Liver (tissue), 10 donors: ENCODE data around the gene FNTB. TPM values are rescaled to one million over a fixed set of nuclear protein-coding genes. Genes with fewer than 3 reads are reported as not detected.

Source experiments
- DNase-seq: peaks from one replicate; pipeline ENCODE4 v3.0.0-alpha.2; 2017; ENCODE audit warnings: low spot score
- H3K27ac ChIP-seq, 2 donors: one replicate each; pipeline ENCODE4 v1.7.0; 2013; ENCODE audit warnings: inconsistent platforms in 2 of 2, low read length in 2 of 2, control low read depth in 1 of 2, low read depth in 1 of 2, mild to moderate bottlenecking in 1 of 2
- H3K27me3 ChIP-seq, 4 donors: one replicate each; pipeline versions ENCODE4 v1.6.1 to v1.7.0; 2013; ENCODE audit warnings: low read length in 3 of 4, inconsistent platforms in 1 of 4, mild to moderate bottlenecking in 1 of 4, moderate library complexity in 1 of 4; ENCODE audit not compliant: control insufficient read depth in 4 of 4, insufficient read depth in 4 of 4
- H3K36me3 ChIP-seq, 4 donors: one replicate each; pipeline versions ENCODE4 v1.6.1 to v1.7.0; 2013; ENCODE audit warnings: low read length in 3 of 4, mild to moderate bottlenecking in 3 of 4, low read depth in 1 of 4, moderate library complexity in 1 of 4; ENCODE audit not compliant: control insufficient read depth in 4 of 4, insufficient read depth in 3 of 4
- H3K4me1 ChIP-seq, 4 donors: one replicate each; pipeline versions ENCODE4 v1.6.1 to v1.7.0; 2013; ENCODE audit warnings: low read length in 3 of 4, mild to moderate bottlenecking in 3 of 4, moderate library complexity in 1 of 4; ENCODE audit not compliant: control insufficient read depth in 4 of 4, insufficient read depth in 4 of 4
- H3K4me3 ChIP-seq, 3 donors: one replicate each; pipeline versions ENCODE4 v1.6.1 to v1.7.0; 2013; ENCODE audit warnings: low read length in 3 of 3, control low read depth in 1 of 3, low read depth in 1 of 3, mild to moderate bottlenecking in 1 of 3
- H3K9ac ChIP-seq, 2 donors: one replicate each; pipeline ENCODE4 v1.7.0; 2013; ENCODE audit warnings: low read length in 2 of 2, mild to moderate bottlenecking in 2 of 2, moderate library complexity in 2 of 2, control low read depth in 1 of 2, low read depth in 1 of 2
- H3K9me3 ChIP-seq, 4 donors: one replicate each; pipeline versions ENCODE4 v1.6.1 to v1.7.0; 2013; ENCODE audit warnings: low read length in 3 of 4; ENCODE audit not compliant: control insufficient read depth in 4 of 4
- FOXA2 ChIP-seq: IDR thresholded peaks from 2 replicates; pipeline ENCODE4 v1.6.1; 2016; ENCODE audit warnings: antibody characterized with exemption
- RXRA ChIP-seq, 2 donors: IDR thresholded peaks; 2 replicates each; pipeline ENCODE4 v1.6.1; 2017 to 2018; ENCODE audit warnings: antibody characterized with exemption in 2 of 2, mild to moderate bottlenecking in 1 of 2
- ZBTB33 ChIP-seq: IDR thresholded peaks from 2 replicates; pipeline ENCODE4 v1.6.1; 2016; ENCODE audit warnings: antibody characterized with exemption
- WGBS: extraction: QIAGEN DNeasy Blood & Tissue Kit; methylation state at CpG from one replicate; pipeline ENCODE4 v1.1.7; 2013; 5-methylcytosine and 5-hydroxymethylcytosine counted together
- polyA plus RNA-seq, 2 donors: library from polyadenylated mRNA; stranded (reverse) in 1 of 2; unstranded in 1 of 2; fragments of 200-250 nt in 1 of 2; fragments of >200 nt in 1 of 2; fragmentation: Nextera tagmentation in 1 of 2; extraction: Ambion mirVana in 1 of 2; gene quantifications; one replicate each; pipeline versions ENCODE4 v1.2.1 to v1.2.3, GENCODE V29; 2013 to 2015
- small RNA-seq: library from RNA; depleted of rRNA; stranded (forward); fragments of <200 nt; gene quantifications from one replicate; pipeline ENCODE3, GENCODE V24; 2014
- total RNA-seq, 2 donors: library from RNA; depleted of rRNA; stranded (reverse); fragments of >200 nt; gene quantifications; one replicate each; pipeline ENCODE4 v1.2.3, GENCODE V29; 2014
- donor health status: healthy.
- donor health status: healthy.
- donor health status: healthy.
- donor health status: healthy.
- donor health status: healthy.

The FNTB gene
- total and polyA plus RNA-seq, 4 donors = 6.3 to 17.2 (median 9.0) TPM

DNA sequence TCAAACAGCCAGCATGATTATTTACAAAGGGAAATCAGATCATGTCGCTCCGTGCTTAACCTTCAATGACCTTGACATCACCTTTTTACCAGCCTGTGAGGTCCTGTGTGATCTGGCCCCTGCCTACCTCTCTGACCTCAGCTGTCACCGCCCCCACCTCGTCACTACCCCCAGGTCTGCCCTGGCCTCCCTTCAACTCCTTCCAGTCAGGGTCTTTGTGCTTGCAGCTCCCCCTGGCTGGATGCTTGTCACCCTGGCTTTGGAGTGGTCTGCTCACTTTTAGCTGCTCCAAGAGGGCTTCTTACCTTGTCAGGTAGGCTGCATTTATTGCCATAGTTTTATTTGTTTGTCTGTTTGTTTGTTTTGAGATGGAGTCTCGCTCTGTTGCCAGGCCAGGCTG, 123.8 kb downstream of the FNTB start:
- TF ChIP-seq ZBTB33 = no peak
- TF ChIP-seq FOXA2 = no peak
- TF ChIP-seq RXRA (IDR thresholded peaks at IDR 0.05) = no peak
- no peaks in the 10 kb centered on the region for H3K4me1 ChIP-seq
- H3K27ac ChIP-seq = no peak overlapping the region
- WGBS = 73% methylated on average over 5 of the region's 5 CpGs
- no peak for DNase-seq
- H3K4me3 ChIP-seq = no peak overlapping the region
- no peak overlapping the region for H3K9ac ChIP-seq
- H3K36me3 ChIP-seq = no peaks in the 10 kb centered on the region
- no peaks in the 10 kb centered on the region for H3K9me3 ChIP-seq
- H3K27me3 ChIP-seq = no peaks in the 10 kb centered on the region

Small RNAs within 50 kb of the gene (small RNA-seq; reads per million reads assigned to genes)
- gene MIR4706 = 0.27 reads per million, percentile 19 among the genes with 10 or more reads in this experiment

Other genes starting within 250 kb of the FNTB start
- 100 to 1,000 TPM in 1 of 2 donors, under 1 TPM in 1; 0.33 to 332 TPM for gene SPTB, start 107.0 kb upstream of the FNTB start, total RNA-seq
- gene SPTB, start 107.0 kb upstream of the FNTB start, polyA plus RNA-seq = under 1 TPM; 0.12 to 0.18 TPM
- 10 to 100 TPM; 18.8 to 48.2 TPM for gene CHURC1, start 72.4 kb upstream of the FNTB start, total RNA-seq
- 100 to 1,000 TPM in 1 of 2 donors, 10 to 100 TPM in 1; 21.0 to 174 TPM for gene CHURC1, start 72.4 kb upstream of the FNTB start, polyA plus RNA-seq
- gene GPX2, start 44.1 kb upstream of the FNTB start, total RNA-seq = 10 to 100 TPM in 1 of 2 donors, 1 to 10 TPM in 1; 6.9 to 38.6 TPM
- 1,000 to 10,000 TPM in 1 of 2 donors, 100 to 1,000 TPM in 1; 611 to 1,067 TPM for gene GPX2, start 44.1 kb upstream of the FNTB start, polyA plus RNA-seq
- 10 to 100 TPM in 1 of 2 donors, 1 to 10 TPM in 1; 5.7 to 18.0 TPM for gene RAB15, start 14.6 kb upstream of the FNTB start, total RNA-seq
- gene RAB15, start 14.6 kb upstream of the FNTB start, polyA plus RNA-seq = 10 to 100 TPM in 1 of 2 donors, 1 to 10 TPM in 1; 5.5 to 16.5 TPM
- gene MAX, start 115.6 kb downstream of the FNTB start, total RNA-seq = 10 to 100 TPM; 18.9 to 27.0 TPM
- 10 to 100 TPM; 14.8 TPM for gene MAX, start 115.6 kb downstream of the FNTB start, polyA plus RNA-seq